A549 (cell line): ENCODE results near the gene BICRA.

ENCODE experiments used
- GATA3 ChIP-seq: IDR thresholded peaks from 2 replicates; pipeline ENCODE4 v1.6.1; 2012; ENCODE audit warnings: borderline replicate concordance
- HDAC2 ChIP-seq: fragments of 200-600 bp; sonication (generic); IDR thresholded peaks from 2 replicates; pipeline ENCODE4 v1.6.1; 2016
- JUN ChIP-seq, 2 experiments: fragments of >200 bp; sonication (Bioruptor Twin); formaldehyde crosslinking; IDR thresholded peaks; 2 replicates in 1 of 2; 3 replicates in 1 of 2; pipeline ENCODE4 v1.6.1; 2016 to 2017
- JUNB ChIP-seq: fragments of >200 bp; sonication (Bioruptor Twin); formaldehyde crosslinking; IDR thresholded peaks from 2 replicates; pipeline ENCODE4 v1.6.1; 2016
- KDM1A ChIP-seq: fragments of 200-600 bp; sonication (generic); IDR thresholded peaks from 2 replicates; pipeline ENCODE4 v1.6.1; 2016; ENCODE audit warnings: low read depth, mild to moderate bottlenecking
- MAFK ChIP-seq: fragments of 450-650 bp; IDR thresholded peaks from 2 replicates; pipeline ENCODE4 v1.6.1; 2014; ENCODE audit not compliant: partially characterized antibody
- POLR2A ChIP-seq: IDR thresholded peaks from 2 replicates; pipeline ENCODE4 v1.6.1; 2012; ENCODE audit warnings: mild to moderate bottlenecking, low read length
- RAD21 ChIP-seq, 2 experiments: fragments of >200 bp in 1 of 2; sonication (Bioruptor Twin) in 1 of 2; formaldehyde crosslinking in 1 of 2; IDR thresholded peaks in 1 of 2; conservative IDR thresholded peaks in 1 of 2; 2 replicates in 1 of 2; 3 replicates in 1 of 2; pipeline ENCODE4 v1.6.1; 2012 to 2018; ENCODE audit warnings: inconsistent platforms in 1 of 2
- RCOR1 ChIP-seq: fragments of 150-350 bp; IDR thresholded peaks from 2 replicates; pipeline ENCODE4 v1.6.1; 2014; ENCODE audit warnings: antibody characterized with exemption, low read length, low read depth
- SMC3 ChIP-seq: fragments of >200 bp; sonication (Bioruptor Twin); formaldehyde crosslinking; IDR thresholded peaks from 3 replicates; pipeline ENCODE4 v1.6.1; 2018; ENCODE audit warnings: inconsistent platforms
- TFCP2L1 ChIP-seq: fragments of 250-450 bp; sonication (Bioruptor Pico); IDR thresholded peaks from 2 replicates; pipeline ENCODE4 v1.5.0; 2021; ENCODE audit warnings: mild to moderate bottlenecking
- ZFP36 ChIP-seq: fragments of 450-650 bp; IDR thresholded peaks from 2 replicates; pipeline ENCODE4 v1.6.1; 2014; ENCODE audit warnings: borderline replicate concordance; ENCODE audit not compliant: partially characterized antibody
- TF ChIP-seq, protein P1 (sequence below): fragments of >200 bp; sonication (Bioruptor Twin); formaldehyde crosslinking; IDR thresholded peaks from 3 replicates; pipeline ENCODE4 v1.5.1; 2016
- TF ChIP-seq, protein P2 (sequence below): fragments of 200-600 bp; sonication (generic); IDR thresholded peaks from 2 replicates; pipeline ENCODE4 v1.6.1; 2016; ENCODE audit warnings: antibody characterized with exemption, mild to moderate bottlenecking, moderate library complexity

DNA sequence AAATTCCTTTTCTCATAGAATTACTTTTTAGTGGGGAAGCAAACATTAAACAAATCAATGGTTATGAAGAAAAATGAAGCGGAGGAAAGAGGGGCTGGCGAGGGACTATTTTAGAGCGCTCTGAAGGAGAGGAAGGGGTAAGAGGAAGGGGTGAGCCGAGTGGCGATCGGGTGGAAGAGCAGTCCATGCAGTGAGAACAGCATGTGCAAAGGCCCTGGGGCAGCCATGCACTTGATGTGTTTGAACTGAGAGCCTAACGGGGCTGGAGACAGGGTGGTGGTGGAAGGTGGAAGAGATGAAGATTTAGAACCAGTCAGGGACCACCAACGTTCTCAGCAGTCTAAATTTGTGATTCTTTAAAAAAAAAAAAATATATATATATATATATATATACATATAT is 122.0 kb downstream of the BICRA start:
- TF ChIP-seq, protein P1, sequence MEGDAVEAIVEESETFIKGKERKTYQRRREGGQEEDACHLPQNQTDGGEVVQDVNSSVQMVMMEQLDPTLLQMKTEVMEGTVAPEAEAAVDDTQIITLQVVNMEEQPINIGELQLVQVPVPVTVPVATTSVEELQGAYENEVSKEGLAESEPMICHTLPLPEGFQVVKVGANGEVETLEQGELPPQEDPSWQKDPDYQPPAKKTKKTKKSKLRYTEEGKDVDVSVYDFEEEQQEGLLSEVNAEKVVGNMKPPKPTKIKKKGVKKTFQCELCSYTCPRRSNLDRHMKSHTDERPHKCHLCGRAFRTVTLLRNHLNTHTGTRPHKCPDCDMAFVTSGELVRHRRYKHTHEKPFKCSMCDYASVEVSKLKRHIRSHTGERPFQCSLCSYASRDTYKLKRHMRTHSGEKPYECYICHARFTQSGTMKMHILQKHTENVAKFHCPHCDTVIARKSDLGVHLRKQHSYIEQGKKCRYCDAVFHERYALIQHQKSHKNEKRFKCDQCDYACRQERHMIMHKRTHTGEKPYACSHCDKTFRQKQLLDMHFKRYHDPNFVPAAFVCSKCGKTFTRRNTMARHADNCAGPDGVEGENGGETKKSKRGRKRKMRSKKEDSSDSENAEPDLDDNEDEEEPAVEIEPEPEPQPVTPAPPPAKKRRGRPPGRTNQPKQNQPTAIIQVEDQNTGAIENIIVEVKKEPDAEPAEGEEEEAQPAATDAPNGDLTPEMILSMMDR = no peak
- no peak for TF ChIP-seq KDM1A
- TF ChIP-seq, protein P2, sequence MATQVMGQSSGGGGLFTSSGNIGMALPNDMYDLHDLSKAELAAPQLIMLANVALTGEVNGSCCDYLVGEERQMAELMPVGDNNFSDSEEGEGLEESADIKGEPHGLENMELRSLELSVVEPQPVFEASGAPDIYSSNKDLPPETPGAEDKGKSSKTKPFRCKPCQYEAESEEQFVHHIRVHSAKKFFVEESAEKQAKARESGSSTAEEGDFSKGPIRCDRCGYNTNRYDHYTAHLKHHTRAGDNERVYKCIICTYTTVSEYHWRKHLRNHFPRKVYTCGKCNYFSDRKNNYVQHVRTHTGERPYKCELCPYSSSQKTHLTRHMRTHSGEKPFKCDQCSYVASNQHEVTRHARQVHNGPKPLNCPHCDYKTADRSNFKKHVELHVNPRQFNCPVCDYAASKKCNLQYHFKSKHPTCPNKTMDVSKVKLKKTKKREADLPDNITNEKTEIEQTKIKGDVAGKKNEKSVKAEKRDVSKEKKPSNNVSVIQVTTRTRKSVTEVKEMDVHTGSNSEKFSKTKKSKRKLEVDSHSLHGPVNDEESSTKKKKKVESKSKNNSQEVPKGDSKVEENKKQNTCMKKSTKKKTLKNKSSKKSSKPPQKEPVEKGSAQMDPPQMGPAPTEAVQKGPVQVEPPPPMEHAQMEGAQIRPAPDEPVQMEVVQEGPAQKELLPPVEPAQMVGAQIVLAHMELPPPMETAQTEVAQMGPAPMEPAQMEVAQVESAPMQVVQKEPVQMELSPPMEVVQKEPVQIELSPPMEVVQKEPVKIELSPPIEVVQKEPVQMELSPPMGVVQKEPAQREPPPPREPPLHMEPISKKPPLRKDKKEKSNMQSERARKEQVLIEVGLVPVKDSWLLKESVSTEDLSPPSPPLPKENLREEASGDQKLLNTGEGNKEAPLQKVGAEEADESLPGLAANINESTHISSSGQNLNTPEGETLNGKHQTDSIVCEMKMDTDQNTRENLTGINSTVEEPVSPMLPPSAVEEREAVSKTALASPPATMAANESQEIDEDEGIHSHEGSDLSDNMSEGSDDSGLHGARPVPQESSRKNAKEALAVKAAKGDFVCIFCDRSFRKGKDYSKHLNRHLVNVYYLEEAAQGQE = no peak
- TF ChIP-seq TFCP2L1 = no peak
- TF ChIP-seq RAD21 (conservative IDR thresholded peaks at IDR 0.05 in 1 of 2, IDR thresholded peaks at IDR 0.05 in 1 of 2) = no peak
- no peak for TF ChIP-seq JUNB
- no peak for TF ChIP-seq POLR2A
- no peak for TF ChIP-seq MAFK
- TF ChIP-seq SMC3 = no peak
- no peak for TF ChIP-seq JUN (IDR thresholded peaks at IDR 0.05)
- no peak; the same call in 1 of the 2 replicates for TF ChIP-seq HDAC2
- no peak for TF ChIP-seq GATA3
- TF ChIP-seq RCOR1 = no peak
- TF ChIP-seq ZFP36 = no peak
